Fibroblast of lung (primary cell): ENCODE measurements around the gene SMG6. TPM values are rescaled to one million over a fixed set of nuclear protein-coding genes. Genes with fewer than 3 reads are reported as not detected.

ENCODE experiments used
- DNase-seq, 2 donors: peaks; one replicate each; pipeline versions ENCODE4 v3.0.0 to v3.0.0-alpha.2; 2010; ENCODE audit warnings: low read depth in 2 of 2
- H2AFZ ChIP-seq: 2 replicates; pipeline ENCODE4 v1.5.1; 2012; ENCODE audit warnings: low read length, control low read depth, inconsistent platforms
- H3K27ac ChIP-seq: 2 replicates; pipeline ENCODE4 v1.5.1; 2011; ENCODE audit warnings: low read length, control low read depth; ENCODE audit not compliant: insufficient read depth
- H3K27me3 ChIP-seq: 2 replicates; pipeline ENCODE4 v1.5.1; 2011; ENCODE audit warnings: mild to moderate bottlenecking, low read length; ENCODE audit not compliant: control insufficient read depth, insufficient read depth
- H3K36me3 ChIP-seq: 2 replicates; pipeline ENCODE4 v1.5.1; 2011; ENCODE audit warnings: low read length; ENCODE audit not compliant: control insufficient read depth, insufficient read depth
- H3K4me1 ChIP-seq: 2 replicates; pipeline ENCODE4 v1.5.1; 2011; ENCODE audit warnings: low read length; ENCODE audit not compliant: control insufficient read depth, insufficient read depth; ENCODE audit errors: extremely low read depth
- H3K4me2 ChIP-seq: 2 replicates; pipeline ENCODE4 v1.5.1; 2011; ENCODE audit warnings: low read length, control low read depth; ENCODE audit not compliant: insufficient read depth; ENCODE audit errors: extremely low read depth
- H3K4me3 ChIP-seq, 4 experiments: fragments of 200-600 bp in 1 of 4; sonication (generic) in 1 of 4; replicated peaks in 1 of 4; 2 replicates each; pipeline ENCODE4 v1.5.1; 2011 to 2016; ENCODE audit warnings: low read length in 4 of 4, low read depth in 3 of 4, mild to moderate bottlenecking in 3 of 4, control low read depth in 2 of 4, inconsistent platforms in 1 of 4, mixed read lengths in 1 of 4; ENCODE audit not compliant: insufficient read depth in 1 of 4; ENCODE audit errors: control extremely low read depth in 1 of 4
- H3K79me2 ChIP-seq: 2 replicates; pipeline ENCODE4 v1.5.1; 2012; ENCODE audit warnings: mild to moderate bottlenecking, low read length, inconsistent platforms; ENCODE audit not compliant: control insufficient read depth, insufficient read depth
- H3K9ac ChIP-seq: 2 replicates; pipeline ENCODE4 v1.5.1; 2011; ENCODE audit warnings: mild to moderate bottlenecking, low read length, control low read depth; ENCODE audit not compliant: insufficient read depth
- H3K9me3 ChIP-seq: 2 replicates; pipeline ENCODE4 v1.5.1; 2012; ENCODE audit warnings: low read depth, low read length; ENCODE audit not compliant: control insufficient read depth, insufficient read depth
- H4K20me1 ChIP-seq: 2 replicates; pipeline ENCODE4 v1.5.1; 2011; ENCODE audit warnings: low read length; ENCODE audit not compliant: control insufficient read depth, insufficient read depth; ENCODE audit errors: extremely low read depth
- CTCF ChIP-seq, 2 donors: IDR thresholded peaks in 1 of 2; conservative IDR thresholded peaks in 1 of 2; 1 replicate in 1 of 2; 2 replicates in 1 of 2; pipeline ENCODE4 v1.5.1; 2011 to 2012; ENCODE audit warnings: low read length in 2 of 2, control low read depth in 1 of 2, inconsistent platforms in 1 of 2, low read depth in 1 of 2, mild to moderate bottlenecking in 1 of 2
- EZH2 ChIP-seq: IDR thresholded peaks from 2 replicates; pipeline ENCODE4 v1.5.1; 2012; ENCODE audit warnings: low read length, control low read depth, mild to moderate bottlenecking; ENCODE audit errors: missing control alignments
- polyA plus RNA-seq, 2 donors: library from polyadenylated mRNA; depleted of rRNA in 1 of 2; stranded (reverse) in 1 of 2; unstranded in 1 of 2; fragments of >200 nt; gene quantifications; 2 replicates each; pipeline ENCODE4 v1.2.1, GENCODE V29; 2011 to 2012; ENCODE audit warnings: missing spikeins in 1 of 2
- total RNA-seq: library from RNA; depleted of rRNA; stranded (reverse); fragments of >200 nt; gene quantifications from 2 replicates; pipeline ENCODE4 v1.2.1, GENCODE V29; 2014

SMG6 gene
- total and polyA plus RNA-seq, 2 donors (not counting 1 experiment from before 2014, with no cell fraction given): 14.7 to 29.9 TPM

GRCh38 chr17:2237521-2237921 lies 66.1 kb downstream of the SMG6 start:
- TF ChIP-seq EZH2 (no peak), CTCF (conservative IDR thresholded peaks at IDR 0.05 in 1 of 2, IDR thresholded peaks at IDR 0.05 in 1 of 2; ENCODE audit: low read depth in 1 of 2, low read length in 2 of 2) (no peak)
- Histone ChIP-seq H3K4me3 (no peak overlapping the region), H3K27me3 (no peaks in the 10 kb centered on the region), H3K9me3 (no peaks in the 10 kb centered on the region), H4K20me1 (no peaks in the 10 kb centered on the region), H2AFZ (no peak overlapping the region), H3K36me3 (no peaks in the 10 kb centered on the region), H3K27ac (peak overlapping the region; percentile 53), H3K79me2 (no peaks in the 10 kb centered on the region), H3K4me2 (peak overlapping the region; percentile 48), H3K4me1 (peaks cover 68% of the 10 kb centered on the region), H3K9ac (no peak overlapping the region)
- DNase-seq: peak; percentile 81 to 89

GRCh38 chr17:2235792-2236366 lies 67.7 kb downstream of the SMG6 start:
- TF ChIP-seq EZH2 (no peak), CTCF (conservative IDR thresholded peaks at IDR 0.05 in 1 of 2, IDR thresholded peaks at IDR 0.05 in 1 of 2; ENCODE audit: low read depth in 1 of 2, low read length in 2 of 2) (no peak)

GRCh38 chr17:2235265-2235664 lies 68.3 kb downstream of the SMG6 start:
- Histone ChIP-seq H3K9ac (peak overlapping the region; percentile 14), H3K9me3 (no peaks in the 10 kb centered on the region), H3K4me2 (peak overlapping the region; percentile 6), H3K36me3 (no peaks in the 10 kb centered on the region), H2AFZ (no peak overlapping the region), H4K20me1 (no peaks in the 10 kb centered on the region), H3K79me2 (no peaks in the 10 kb centered on the region), H3K27ac (peak overlapping the region; percentile 60), H3K27me3 (no peaks in the 10 kb centered on the region), H3K4me3 (no peak overlapping the region), H3K4me1 (peaks cover 73% of the 10 kb centered on the region)
- DNase-seq: no peak
- TF ChIP-seq CTCF (conservative IDR thresholded peaks at IDR 0.05 in 1 of 2, IDR thresholded peaks at IDR 0.05 in 1 of 2; ENCODE audit: low read depth in 1 of 2, low read length in 2 of 2) (no peak), EZH2 (no peak)

More at GRCh38 chr17:2235792-2236366, 67.7 kb downstream of the SMG6 start:
- Histone ChIP-seq H3K4me3 (no peak overlapping the region), H3K9me3 (no peaks in the 10 kb centered on the region), H4K20me1 (no peaks in the 10 kb centered on the region), H3K4me1 (peaks cover 73% of the 10 kb centered on the region), H3K27me3 (no peaks in the 10 kb centered on the region), H3K9ac (no peak overlapping the region), H2AFZ (no peak overlapping the region), H3K36me3 (no peaks in the 10 kb centered on the region), H3K4me2 (peak overlapping the region; percentile 6), H3K27ac (peak overlapping the region; percentile 60), H3K79me2 (no peaks in the 10 kb centered on the region)
- DNase-seq: peak; percentile 47 to 68
